ENCODE measurements around the gene OR2V1.

GRCh38 chr5:181081989-181082388 is 49.0 kb downstream of the OR2V1 start:
- TF ChIP-seq GATA2 (IDR thresholded peaks at IDR 0.05; ENCODE audit: low read depth, low read length) (no peak), GATA3 (IDR thresholded peaks at IDR 0.05; ENCODE audit: low read depth, low read length) (no peak)
